HEK293 (cell line): ENCODE measurements around the gene LRP5.

Experiments used
- GLI2 ChIP-seq: fragments of 450-650 bp; formaldehyde crosslinking; IDR thresholded peaks from 2 replicates; pipeline ENCODE4; 2017; ENCODE audit warnings: missing biosample characterization, missing genetic modification characterization, low read depth, borderline replicate concordance
- TF ChIP-seq, protein P1 (sequence below): fragments of 450-650 bp; formaldehyde crosslinking; IDR thresholded peaks from 2 replicates; pipeline ENCODE4 v1.5.1; 2016; ENCODE audit warnings: missing biosample characterization, missing genetic modification characterization
- TF ChIP-seq, protein P2 (sequence below): fragments of 450-650 bp; formaldehyde crosslinking; IDR thresholded peaks from 2 replicates; pipeline ENCODE4 v1.5.1; 2016; ENCODE audit warnings: missing biosample characterization, missing genetic modification characterization

DNA sequence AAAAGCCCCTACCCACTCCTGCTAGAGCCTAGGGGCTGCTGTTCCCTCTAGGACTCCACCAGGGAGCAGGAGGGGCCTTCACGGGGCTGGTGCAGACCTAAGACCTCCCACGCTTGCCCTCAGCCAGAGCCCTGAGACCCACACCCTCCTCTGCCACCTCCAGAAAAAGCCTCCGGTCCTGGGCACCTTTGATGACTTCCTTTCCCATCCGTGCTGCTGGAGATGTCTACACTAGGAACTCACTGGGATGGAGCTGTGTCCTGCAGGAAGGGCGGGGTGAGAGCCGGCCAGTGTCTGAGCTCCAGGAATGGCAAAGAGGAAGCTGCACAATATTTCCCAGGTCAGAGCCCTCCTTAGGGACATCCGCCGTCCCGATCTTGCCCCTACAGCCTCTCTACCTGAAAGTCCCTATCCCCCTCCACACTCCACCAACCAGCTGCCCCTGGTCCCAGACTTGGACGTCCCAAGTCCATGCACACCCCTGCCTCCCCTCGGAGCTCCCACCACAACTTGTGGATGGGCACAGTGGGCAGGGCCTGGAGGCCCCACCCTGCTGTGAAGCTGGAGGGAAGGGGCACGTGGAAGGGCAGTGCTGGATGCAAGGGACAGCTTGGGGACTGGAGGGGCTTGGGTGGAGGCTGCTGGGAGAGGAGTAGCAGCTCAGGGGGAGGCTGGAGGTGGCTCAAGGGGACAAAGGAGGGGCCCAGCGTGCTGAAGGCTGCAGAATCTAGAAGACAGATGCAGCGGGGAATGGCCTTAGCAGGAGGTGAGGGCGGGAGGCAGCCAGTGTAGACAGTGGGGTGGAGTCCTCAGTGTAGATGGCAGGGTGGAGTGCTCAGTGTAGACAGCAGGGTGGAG lies 13.5 kb upstream of the LRP5 start:
- TF ChIP-seq, protein P1, sequence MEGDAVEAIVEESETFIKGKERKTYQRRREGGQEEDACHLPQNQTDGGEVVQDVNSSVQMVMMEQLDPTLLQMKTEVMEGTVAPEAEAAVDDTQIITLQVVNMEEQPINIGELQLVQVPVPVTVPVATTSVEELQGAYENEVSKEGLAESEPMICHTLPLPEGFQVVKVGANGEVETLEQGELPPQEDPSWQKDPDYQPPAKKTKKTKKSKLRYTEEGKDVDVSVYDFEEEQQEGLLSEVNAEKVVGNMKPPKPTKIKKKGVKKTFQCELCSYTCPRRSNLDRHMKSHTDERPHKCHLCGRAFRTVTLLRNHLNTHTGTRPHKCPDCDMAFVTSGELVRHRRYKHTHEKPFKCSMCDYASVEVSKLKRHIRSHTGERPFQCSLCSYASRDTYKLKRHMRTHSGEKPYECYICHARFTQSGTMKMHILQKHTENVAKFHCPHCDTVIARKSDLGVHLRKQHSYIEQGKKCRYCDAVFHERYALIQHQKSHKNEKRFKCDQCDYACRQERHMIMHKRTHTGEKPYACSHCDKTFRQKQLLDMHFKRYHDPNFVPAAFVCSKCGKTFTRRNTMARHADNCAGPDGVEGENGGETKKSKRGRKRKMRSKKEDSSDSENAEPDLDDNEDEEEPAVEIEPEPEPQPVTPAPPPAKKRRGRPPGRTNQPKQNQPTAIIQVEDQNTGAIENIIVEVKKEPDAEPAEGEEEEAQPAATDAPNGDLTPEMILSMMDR (tag by site-specific recombination), result no peak
- TF ChIP-seq, protein P2, sequence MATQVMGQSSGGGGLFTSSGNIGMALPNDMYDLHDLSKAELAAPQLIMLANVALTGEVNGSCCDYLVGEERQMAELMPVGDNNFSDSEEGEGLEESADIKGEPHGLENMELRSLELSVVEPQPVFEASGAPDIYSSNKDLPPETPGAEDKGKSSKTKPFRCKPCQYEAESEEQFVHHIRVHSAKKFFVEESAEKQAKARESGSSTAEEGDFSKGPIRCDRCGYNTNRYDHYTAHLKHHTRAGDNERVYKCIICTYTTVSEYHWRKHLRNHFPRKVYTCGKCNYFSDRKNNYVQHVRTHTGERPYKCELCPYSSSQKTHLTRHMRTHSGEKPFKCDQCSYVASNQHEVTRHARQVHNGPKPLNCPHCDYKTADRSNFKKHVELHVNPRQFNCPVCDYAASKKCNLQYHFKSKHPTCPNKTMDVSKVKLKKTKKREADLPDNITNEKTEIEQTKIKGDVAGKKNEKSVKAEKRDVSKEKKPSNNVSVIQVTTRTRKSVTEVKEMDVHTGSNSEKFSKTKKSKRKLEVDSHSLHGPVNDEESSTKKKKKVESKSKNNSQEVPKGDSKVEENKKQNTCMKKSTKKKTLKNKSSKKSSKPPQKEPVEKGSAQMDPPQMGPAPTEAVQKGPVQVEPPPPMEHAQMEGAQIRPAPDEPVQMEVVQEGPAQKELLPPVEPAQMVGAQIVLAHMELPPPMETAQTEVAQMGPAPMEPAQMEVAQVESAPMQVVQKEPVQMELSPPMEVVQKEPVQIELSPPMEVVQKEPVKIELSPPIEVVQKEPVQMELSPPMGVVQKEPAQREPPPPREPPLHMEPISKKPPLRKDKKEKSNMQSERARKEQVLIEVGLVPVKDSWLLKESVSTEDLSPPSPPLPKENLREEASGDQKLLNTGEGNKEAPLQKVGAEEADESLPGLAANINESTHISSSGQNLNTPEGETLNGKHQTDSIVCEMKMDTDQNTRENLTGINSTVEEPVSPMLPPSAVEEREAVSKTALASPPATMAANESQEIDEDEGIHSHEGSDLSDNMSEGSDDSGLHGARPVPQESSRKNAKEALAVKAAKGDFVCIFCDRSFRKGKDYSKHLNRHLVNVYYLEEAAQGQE (tag by site-specific recombination), result no peak
- TF ChIP-seq GLI2 (tag by site-specific recombination), result no peak
